Endodermal cell (in vitro differentiated cells): Measurements from ENCODE around the gene VPS13D. TPM values are rescaled to one million over a fixed set of nuclear protein-coding genes. Genes with fewer than 3 reads are reported as not detected.

Source experiments
- DNase-seq: peaks from one replicate; pipeline ENCODE4 v3.0.0-alpha.2; 2017
- H3K27ac ChIP-seq: 2 replicates; pipeline ENCODE4 v1.5.1; 2013; ENCODE audit warnings: mild to moderate bottlenecking, low read depth, low read length, moderate library complexity
- H3K27me3 ChIP-seq: 2 replicates; pipeline ENCODE4 v1.6.1; 2013; ENCODE audit warnings: mild to moderate bottlenecking, low read length, moderate library complexity; ENCODE audit not compliant: insufficient read depth, control insufficient read depth, poor library complexity, severe bottlenecking
- H3K36me3 ChIP-seq: 2 replicates; pipeline ENCODE4 v1.7.0; 2013; ENCODE audit warnings: mild to moderate bottlenecking, low read length, moderate library complexity; ENCODE audit not compliant: control insufficient read depth, insufficient read depth
- H3K4me1 ChIP-seq: one replicate; pipeline ENCODE4 v1.7.0; 2013; ENCODE audit warnings: low read length; ENCODE audit not compliant: control insufficient read depth, insufficient read depth
- H3K4me3 ChIP-seq: 2 replicates; pipeline ENCODE4 v1.5.1; 2013; ENCODE audit warnings: mild to moderate bottlenecking, low read length, moderate library complexity
- H3K9ac ChIP-seq: 2 replicates; pipeline ENCODE4 v1.6.1; 2013; ENCODE audit warnings: mild to moderate bottlenecking, low read length, moderate library complexity; ENCODE audit not compliant: poor library complexity, severe bottlenecking; ENCODE audit errors: extremely low read depth
- H3K9me3 ChIP-seq: 2 replicates; pipeline ENCODE4 v1.6.1; 2013; ENCODE audit warnings: mild to moderate bottlenecking, low read length, moderate library complexity; ENCODE audit not compliant: control insufficient read depth
- H3K27ac Mint-ChIP-seq: 2 replicates; pipeline ENCODE4 v1.8.0; 2020; ENCODE audit warnings: mixed read lengths
- H3K27me3 Mint-ChIP-seq: 2 replicates; pipeline ENCODE4 v1.8.0; 2021; ENCODE audit warnings: mild to moderate bottlenecking, mixed read lengths; ENCODE audit not compliant: insufficient read depth
- H3K36me3 Mint-ChIP-seq: 2 replicates; pipeline ENCODE4 v1.8.0; 2020; ENCODE audit warnings: low read depth, mixed read lengths
- H3K4me1 Mint-ChIP-seq: 2 replicates; pipeline ENCODE4 v1.8.0; 2020; ENCODE audit warnings: mixed read lengths
- H3K4me3 Mint-ChIP-seq: 2 replicates; pipeline ENCODE4 v1.8.0; 2020; ENCODE audit warnings: mild to moderate bottlenecking, moderate library complexity, mixed read lengths
- H3K9me3 Mint-ChIP-seq: 2 replicates; pipeline ENCODE4 v1.8.0; 2020; ENCODE audit warnings: mild to moderate bottlenecking, mixed read lengths
- WGBS, 2 experiments: methylation state at CpG; one replicate each; pipeline versions ENCODE4 v1.1.5 to v1.1.7; 2013; ENCODE audit warnings: missing lambda C conversion rate in 2 of 2, mixed read lengths in 1 of 2; ENCODE audit not compliant: insufficient coverage in 1 of 2, insufficient read length in 1 of 2; 5-methylcytosine and 5-hydroxymethylcytosine counted together
- total RNA-seq, 2 donors: library from RNA; stranded (reverse); fragmentation: NEBNext Ultra II Directional in 1 of 2; extraction: Animal tissue kit (Norgen Biotek cat#: 25700) in 1 of 2; gene quantifications; 2 replicates in 1 of 2; 3 replicates in 1 of 2; pipeline ENCODE4 v1.2.1, GENCODE V29; 2021
- TF ChIP-seq, protein P1 (sequence below): fragments of 200-600 bp; sonication (generic); conservative IDR thresholded peaks from 2 replicates; pipeline ENCODE4 v1.5.0; 2021; ENCODE audit warnings: antibody characterized with exemption, mild to moderate bottlenecking

VPS13D gene
- total RNA-seq, 2 donors from 2014 or later, result 32.5 to 36.7 TPM

DNA sequence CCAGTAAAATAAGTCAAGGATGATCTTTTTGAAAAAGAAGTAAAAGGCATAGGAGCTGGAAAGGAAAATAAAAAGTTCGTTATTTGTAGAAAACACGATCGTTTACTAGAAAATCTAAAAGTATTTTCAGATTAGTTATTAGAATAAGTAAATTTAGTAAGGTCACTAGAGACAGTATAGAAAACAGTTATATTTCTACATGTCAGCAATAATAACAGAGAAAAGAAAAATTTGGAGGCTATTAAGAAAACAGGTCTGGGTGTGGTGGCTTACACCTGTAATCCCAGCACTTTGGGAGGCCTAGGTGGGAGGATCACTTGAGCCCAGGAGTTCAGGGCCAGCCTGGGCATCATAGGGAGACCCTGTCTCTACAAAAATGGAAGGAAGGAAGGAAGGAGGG lies 181.3 kb downstream of the VPS13D start:
- Histone ChIP-seq H3K27ac (no peak overlapping the region), H3K27me3 (no peaks in the 10 kb centered on the region), H3K9me3 (peaks cover 29% of the 10 kb centered on the region), H3K9ac (no peak overlapping the region), H3K4me3 (no peak overlapping the region), H3K4me1 (no peaks in the 10 kb centered on the region), H3K36me3 (peaks cover 6% of the 10 kb centered on the region)
- peaks cover 18% of the 10 kb centered on the region for H3K4me1 Mint-ChIP-seq
- H3K27me3 Mint-ChIP-seq, result no peaks in the 10 kb centered on the region
- TF ChIP-seq, protein P1, sequence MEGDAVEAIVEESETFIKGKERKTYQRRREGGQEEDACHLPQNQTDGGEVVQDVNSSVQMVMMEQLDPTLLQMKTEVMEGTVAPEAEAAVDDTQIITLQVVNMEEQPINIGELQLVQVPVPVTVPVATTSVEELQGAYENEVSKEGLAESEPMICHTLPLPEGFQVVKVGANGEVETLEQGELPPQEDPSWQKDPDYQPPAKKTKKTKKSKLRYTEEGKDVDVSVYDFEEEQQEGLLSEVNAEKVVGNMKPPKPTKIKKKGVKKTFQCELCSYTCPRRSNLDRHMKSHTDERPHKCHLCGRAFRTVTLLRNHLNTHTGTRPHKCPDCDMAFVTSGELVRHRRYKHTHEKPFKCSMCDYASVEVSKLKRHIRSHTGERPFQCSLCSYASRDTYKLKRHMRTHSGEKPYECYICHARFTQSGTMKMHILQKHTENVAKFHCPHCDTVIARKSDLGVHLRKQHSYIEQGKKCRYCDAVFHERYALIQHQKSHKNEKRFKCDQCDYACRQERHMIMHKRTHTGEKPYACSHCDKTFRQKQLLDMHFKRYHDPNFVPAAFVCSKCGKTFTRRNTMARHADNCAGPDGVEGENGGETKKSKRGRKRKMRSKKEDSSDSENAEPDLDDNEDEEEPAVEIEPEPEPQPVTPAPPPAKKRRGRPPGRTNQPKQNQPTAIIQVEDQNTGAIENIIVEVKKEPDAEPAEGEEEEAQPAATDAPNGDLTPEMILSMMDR, result no peak
- H3K4me3 Mint-ChIP-seq, result no peak overlapping the region
- peaks cover 10% of the 10 kb centered on the region for H3K9me3 Mint-ChIP-seq
- WGBS, 2 experiments, result 94 to 98% methylated on average over 3 of the region's 3 CpGs
- no peak for DNase-seq
- H3K36me3 Mint-ChIP-seq, result peaks cover 43% of the 10 kb centered on the region
- H3K27ac Mint-ChIP-seq, result no peak overlapping the region

- peaks cover 10% of the 10 kb centered on the region for H3K9me3 Mint-ChIP-seq
- H3K36me3 Mint-ChIP-seq, result peaks cover 44% of the 10 kb centered on the region
- Histone ChIP-seq H3K4me3 (no peak overlapping the region), H3K27ac (no peak overlapping the region), H3K36me3 (peaks cover 8% of the 10 kb centered on the region), H3K9me3 (peaks cover 29% of the 10 kb centered on the region), H3K9ac (no peak overlapping the region), H3K4me1 (no peaks in the 10 kb centered on the region), H3K27me3 (no peaks in the 10 kb centered on the region)
- TF ChIP-seq, protein P1, result no peak
- DNase-seq, result no peak
- 94 to 97% methylated on average over 4 to 6 of the region's 6 CpGs for WGBS, 2 experiments
- H3K4me1 Mint-ChIP-seq, result peaks cover 16% of the 10 kb centered on the region
- no peaks in the 10 kb centered on the region for H3K27me3 Mint-ChIP-seq
- no peak overlapping the region for H3K4me3 Mint-ChIP-seq
- no peak overlapping the region for H3K27ac Mint-ChIP-seq
These were observed 181.9 kb downstream of the VPS13D start for GRCh38 chr1:12411747-12412146.

- Mint-ChIP-seq H3K4me1 (peaks cover 10% of the 10 kb centered on the region), H3K4me3 (no peak overlapping the region), H3K27ac (no peak overlapping the region), H3K9me3 (peaks cover 10% of the 10 kb centered on the region), H3K27me3 (no peaks in the 10 kb centered on the region), H3K36me3 (peaks cover 50% of the 10 kb centered on the region)
- Histone ChIP-seq H3K4me1 (no peaks in the 10 kb centered on the region), H3K9ac (no peak overlapping the region), H3K27ac (no peak overlapping the region), H3K27me3 (no peaks in the 10 kb centered on the region), H3K4me3 (no peak overlapping the region), H3K9me3 (peaks cover 29% of the 10 kb centered on the region), H3K36me3 (peaks cover 15% of the 10 kb centered on the region)
- TF ChIP-seq, protein P1, result no peak
- no peak for DNase-seq
- 98 to 100% methylated on average over 3 to 4 of the region's 5 CpGs for WGBS, 2 experiments
These were observed 182.6 kb downstream of the VPS13D start for GRCh38 chr1:12412439-12412838.
